ENCODE data around the gene TGFA. TPM values are rescaled to one million over a fixed set of nuclear protein-coding genes. Genes with fewer than 3 reads are reported as not detected.

TGFA gene
- total and polyA plus RNA-seq, 8 donors = 0.89 to 16.0 (median 3.7) TPM; not detected in 1

DNA sequence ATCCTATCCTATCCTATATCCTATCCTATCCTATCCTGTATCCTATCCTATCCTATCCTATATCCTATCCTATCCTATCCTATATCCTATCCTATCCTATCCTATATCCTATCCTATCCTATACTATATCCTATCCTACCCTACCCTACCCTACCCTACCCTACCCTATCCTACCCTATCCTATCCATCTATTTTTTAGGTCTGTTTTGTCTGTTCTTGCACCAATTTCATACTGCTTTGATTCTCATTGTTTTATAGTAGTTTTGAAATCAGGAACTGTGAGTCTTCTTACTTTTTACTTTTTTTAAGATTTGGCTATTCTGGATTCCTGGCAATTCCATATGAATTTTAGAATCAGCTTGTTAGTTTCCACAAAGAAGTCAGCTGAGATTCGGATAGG, 118.5 kb downstream of the TGFA start:
- WGBS, 5 donors = 63 to 77% (median 67%) methylated on average over 1 of the region's 1 CpG
- H3K4me3 ChIP-seq = no peak overlapping the region
- TF ChIP-seq EP300 (IDR thresholded peaks at IDR 0.05) (no peak), POLR2AphosphoS5 (IDR thresholded peaks at IDR 0.05) (no peak), POLR2A (IDR thresholded peaks at IDR 0.05) (no peak)
- TF ChIP-seq, protein P1, sequence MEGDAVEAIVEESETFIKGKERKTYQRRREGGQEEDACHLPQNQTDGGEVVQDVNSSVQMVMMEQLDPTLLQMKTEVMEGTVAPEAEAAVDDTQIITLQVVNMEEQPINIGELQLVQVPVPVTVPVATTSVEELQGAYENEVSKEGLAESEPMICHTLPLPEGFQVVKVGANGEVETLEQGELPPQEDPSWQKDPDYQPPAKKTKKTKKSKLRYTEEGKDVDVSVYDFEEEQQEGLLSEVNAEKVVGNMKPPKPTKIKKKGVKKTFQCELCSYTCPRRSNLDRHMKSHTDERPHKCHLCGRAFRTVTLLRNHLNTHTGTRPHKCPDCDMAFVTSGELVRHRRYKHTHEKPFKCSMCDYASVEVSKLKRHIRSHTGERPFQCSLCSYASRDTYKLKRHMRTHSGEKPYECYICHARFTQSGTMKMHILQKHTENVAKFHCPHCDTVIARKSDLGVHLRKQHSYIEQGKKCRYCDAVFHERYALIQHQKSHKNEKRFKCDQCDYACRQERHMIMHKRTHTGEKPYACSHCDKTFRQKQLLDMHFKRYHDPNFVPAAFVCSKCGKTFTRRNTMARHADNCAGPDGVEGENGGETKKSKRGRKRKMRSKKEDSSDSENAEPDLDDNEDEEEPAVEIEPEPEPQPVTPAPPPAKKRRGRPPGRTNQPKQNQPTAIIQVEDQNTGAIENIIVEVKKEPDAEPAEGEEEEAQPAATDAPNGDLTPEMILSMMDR (IDR thresholded peaks at IDR 0.05) = no peak
- H3K36me3 ChIP-seq = no peaks in the 10 kb centered on the region
- H3K27ac ChIP-seq = no peak overlapping the region
- intact Hi-C loops (cut with DNase I; ENCODE audit: low total_unique reads) = no loop called here
- no peaks in the 10 kb centered on the region for H3K9me3 ChIP-seq
- no peaks in the 10 kb centered on the region for H3K4me1 ChIP-seq
- H3K27me3 ChIP-seq = no peaks in the 10 kb centered on the region
- DNase-seq = no peak

DNA sequence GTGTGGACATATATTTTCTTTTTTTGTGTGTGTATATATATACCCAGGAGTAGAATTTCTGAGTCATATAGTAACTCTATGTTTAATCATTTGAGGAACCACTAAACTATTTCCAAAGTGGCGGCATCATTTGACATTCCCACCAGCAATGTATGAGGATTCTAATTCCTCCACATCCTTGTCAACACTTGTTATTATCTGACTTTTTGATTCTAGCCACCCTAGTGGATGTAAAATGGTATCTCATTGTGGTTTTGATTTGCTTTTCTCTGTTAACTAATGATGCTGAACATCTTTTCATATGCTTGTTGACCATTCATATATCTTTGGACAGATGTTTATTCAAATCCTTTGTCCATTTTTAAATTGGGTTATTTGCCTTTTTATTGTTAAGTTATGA, 120.3 kb downstream of the TGFA start:
- no peak overlapping the region for H3K27ac ChIP-seq
- intact Hi-C loops (cut with DNase I; ENCODE audit: low total_unique reads) = no loop called here
- no peak for DNase-seq
- no peaks in the 10 kb centered on the region for H3K27me3 ChIP-seq
- WGBS, 5 donors = 78 to 95% (median 90%) methylated on average over 1 of the region's 1 CpG
- no peaks in the 10 kb centered on the region for H3K9me3 ChIP-seq
- no peaks in the 10 kb centered on the region for H3K4me1 ChIP-seq
- H3K4me3 ChIP-seq = no peak overlapping the region
- TF ChIP-seq EP300 (IDR thresholded peaks at IDR 0.05) = no peak
- TF ChIP-seq POLR2A (IDR thresholded peaks at IDR 0.05) = no peak
- TF ChIP-seq, protein P1 (IDR thresholded peaks at IDR 0.05) = no peak
- TF ChIP-seq POLR2AphosphoS5 (IDR thresholded peaks at IDR 0.05) = no peak
- no peaks in the 10 kb centered on the region for H3K36me3 ChIP-seq

DNA sequence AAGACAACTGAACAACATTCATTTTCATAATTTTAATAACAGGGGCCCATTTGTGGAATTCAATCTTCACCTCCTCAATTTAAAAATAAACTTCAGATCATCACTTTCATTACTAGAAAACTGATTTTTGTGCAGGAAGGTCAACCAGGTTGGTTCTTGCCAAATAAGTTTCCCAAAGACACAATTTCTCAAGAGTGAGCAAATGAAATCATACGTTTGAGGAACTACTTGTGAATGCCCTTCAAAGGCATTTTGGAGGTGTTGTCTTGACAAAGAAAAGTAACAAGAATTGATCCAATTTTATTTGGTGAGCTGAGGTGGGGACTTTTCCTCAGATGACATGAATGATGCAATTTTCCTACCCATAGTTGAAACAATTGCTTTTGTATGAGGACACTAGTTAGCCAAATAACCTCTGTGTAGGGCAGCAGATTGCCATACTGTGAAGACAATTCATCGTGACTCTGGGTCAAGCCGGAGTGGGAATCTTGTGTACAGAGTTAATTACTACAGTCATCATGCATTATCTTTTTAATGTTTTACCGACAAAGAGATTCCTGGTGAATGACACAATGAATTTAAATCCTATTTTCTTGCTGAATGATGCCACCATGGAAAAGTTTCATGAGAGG, 121.8 kb downstream of the TGFA start:
- no peak overlapping the region for H3K27ac ChIP-seq
- no peaks in the 10 kb centered on the region for H3K36me3 ChIP-seq
- TF ChIP-seq, protein P1 (IDR thresholded peaks at IDR 0.05) = no peak
- no peak for TF ChIP-seq EP300 (IDR thresholded peaks at IDR 0.05)
- TF ChIP-seq POLR2AphosphoS5 (IDR thresholded peaks at IDR 0.05) = no peak
- no peak for TF ChIP-seq POLR2A (IDR thresholded peaks at IDR 0.05)
- H3K27me3 ChIP-seq = no peaks in the 10 kb centered on the region
- no peak for DNase-seq
- intact Hi-C loops (cut with DNase I; ENCODE audit: low total_unique reads) = no loop called here
- no peak overlapping the region for H3K4me3 ChIP-seq
- 55 to 80% (median 66%) methylated on average over 4 of the region's 4 CpGs for WGBS, 5 donors
- H3K4me1 ChIP-seq = no peaks in the 10 kb centered on the region
- H3K9me3 ChIP-seq = no peaks in the 10 kb centered on the region

DNA sequence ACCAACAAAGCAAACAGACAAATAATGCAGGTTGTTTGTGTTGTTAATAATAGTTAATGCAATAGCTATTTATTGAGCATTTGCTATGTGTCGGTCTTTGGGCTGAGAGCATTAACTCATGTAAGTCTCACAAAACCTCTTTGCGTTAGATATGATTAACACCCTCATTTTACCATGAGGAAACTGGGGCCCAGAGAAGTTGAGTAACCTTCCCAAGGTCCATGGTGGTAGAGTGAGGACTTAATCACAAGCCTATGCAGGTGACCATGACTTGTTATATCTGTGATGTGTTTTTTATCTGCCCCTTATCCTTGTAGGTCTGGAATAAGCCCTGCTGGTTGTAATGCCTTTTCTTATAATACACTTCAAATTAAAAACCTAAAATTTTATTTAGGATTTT, 127.3 kb downstream of the TGFA start:
- TF ChIP-seq EP300 (IDR thresholded peaks at IDR 0.05) = no peak
- TF ChIP-seq, protein P1 (IDR thresholded peaks at IDR 0.05) = no peak
- TF ChIP-seq POLR2A (IDR thresholded peaks at IDR 0.05) = no peak
- no peak for TF ChIP-seq POLR2AphosphoS5 (IDR thresholded peaks at IDR 0.05)
- intact Hi-C loops (cut with DNase I; ENCODE audit: low total_unique reads) = no loop called here
- DNase-seq = no peak
- H3K27me3 ChIP-seq = no peaks in the 10 kb centered on the region
- H3K4me1 ChIP-seq = no peaks in the 10 kb centered on the region
- no peak overlapping the region for H3K4me3 ChIP-seq
- no peaks in the 10 kb centered on the region for H3K36me3 ChIP-seq
- no peak overlapping the region for H3K27ac ChIP-seq
- 80 to 98% (median 97%) methylated on average over 2 of the region's 2 CpGs for WGBS, 5 donors
- no peaks in the 10 kb centered on the region for H3K9me3 ChIP-seq
